Liver (tissue), 3 donors: ENCODE results near the gene ERC2.

ENCODE experiments used
- EGR1 ChIP-seq, 2 donors: IDR thresholded peaks; 2 replicates each; pipeline ENCODE4 v1.6.1; 2016 to 2018; ENCODE audit warnings: antibody characterized with exemption in 2 of 2, low read depth in 2 of 2
- GABPA ChIP-seq, 2 donors: IDR thresholded peaks in 1 of 2; conservative IDR thresholded peaks in 1 of 2; 2 replicates each; pipeline ENCODE4 v1.6.1; 2016; ENCODE audit warnings: antibody characterized with exemption in 2 of 2, mild to moderate bottlenecking in 1 of 2, moderate library complexity in 1 of 2
- YY1 ChIP-seq: IDR thresholded peaks from 2 replicates; pipeline ENCODE4 v1.6.1; 2016; ENCODE audit warnings: antibody characterized with exemption, mild to moderate bottlenecking
- TF ChIP-seq, protein P1 (sequence below): fragments of 150-350 bp; IDR thresholded peaks from 2 replicates; pipeline ENCODE4 v1.5.1; 2017; ENCODE audit warnings: improper control_type of control experiment, low read depth, low read length; ENCODE audit not compliant: missing input control
- donor health status: healthy.
- donor health status: healthy.

DNA sequence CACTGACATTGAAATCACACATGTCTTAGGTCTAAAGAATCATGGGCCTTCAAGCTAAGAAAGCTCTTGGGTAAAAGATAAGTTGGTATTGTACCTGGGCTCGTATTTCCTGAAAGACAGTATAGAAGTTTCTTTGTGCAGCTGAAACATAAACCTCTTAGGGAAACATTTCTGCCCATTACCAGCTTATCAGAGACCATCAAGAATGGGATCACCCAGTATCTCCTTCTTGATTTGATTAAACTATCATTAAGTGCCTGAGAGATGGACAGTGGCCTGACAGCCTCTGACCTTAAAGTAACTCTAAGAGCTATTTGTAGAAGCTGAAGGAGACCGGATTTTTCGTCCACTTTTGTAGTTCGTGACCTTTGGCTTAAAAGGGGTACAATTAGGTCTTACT, 265.3 kb downstream of the ERC2 start:
- TF ChIP-seq, protein P1, sequence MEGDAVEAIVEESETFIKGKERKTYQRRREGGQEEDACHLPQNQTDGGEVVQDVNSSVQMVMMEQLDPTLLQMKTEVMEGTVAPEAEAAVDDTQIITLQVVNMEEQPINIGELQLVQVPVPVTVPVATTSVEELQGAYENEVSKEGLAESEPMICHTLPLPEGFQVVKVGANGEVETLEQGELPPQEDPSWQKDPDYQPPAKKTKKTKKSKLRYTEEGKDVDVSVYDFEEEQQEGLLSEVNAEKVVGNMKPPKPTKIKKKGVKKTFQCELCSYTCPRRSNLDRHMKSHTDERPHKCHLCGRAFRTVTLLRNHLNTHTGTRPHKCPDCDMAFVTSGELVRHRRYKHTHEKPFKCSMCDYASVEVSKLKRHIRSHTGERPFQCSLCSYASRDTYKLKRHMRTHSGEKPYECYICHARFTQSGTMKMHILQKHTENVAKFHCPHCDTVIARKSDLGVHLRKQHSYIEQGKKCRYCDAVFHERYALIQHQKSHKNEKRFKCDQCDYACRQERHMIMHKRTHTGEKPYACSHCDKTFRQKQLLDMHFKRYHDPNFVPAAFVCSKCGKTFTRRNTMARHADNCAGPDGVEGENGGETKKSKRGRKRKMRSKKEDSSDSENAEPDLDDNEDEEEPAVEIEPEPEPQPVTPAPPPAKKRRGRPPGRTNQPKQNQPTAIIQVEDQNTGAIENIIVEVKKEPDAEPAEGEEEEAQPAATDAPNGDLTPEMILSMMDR, result no peak
- TF ChIP-seq YY1 (no peak), EGR1 (IDR thresholded peaks at IDR 0.05; ENCODE audit: low read depth in 2 of 2) (no peak), GABPA (IDR thresholded peaks at IDR 0.05 in 1 of 2, conservative IDR thresholded peaks at IDR 0.05 in 1 of 2) (no peak)
